Ovary (tissue), 9 donors: ENCODE measurements around the gene CTSW. TPM values are rescaled to one million over a fixed set of nuclear protein-coding genes. Genes with fewer than 3 reads are reported as not detected.

Source experiments
- DNase-seq, 5 donors: peaks; one replicate each; pipeline ENCODE4 v3.0.0-alpha.2; 2019 to 2020
- H3K27ac ChIP-seq, 2 donors: fragments of 200-600 bp; one replicate each; pipeline versions ENCODE4 v1.5.1 to v1.8.0; 2019 to 2022
- H3K27me3 ChIP-seq: fragments of 200-600 bp; one replicate; pipeline ENCODE4 v1.8.0; 2022
- H3K36me3 ChIP-seq: fragments of 200-600 bp; sonication (generic); one replicate; pipeline ENCODE4 v1.5.1; 2019
- H3K4me1 ChIP-seq: one replicate; pipeline ENCODE4 v1.8.1; 2013; ENCODE audit warnings: mild to moderate bottlenecking, moderate library complexity; ENCODE audit not compliant: insufficient read depth
- H3K4me3 ChIP-seq: fragments of 200-600 bp; sonication (generic); one replicate; pipeline ENCODE4 v1.5.1; 2017
- H3K9me3 ChIP-seq, 2 donors: fragments of 200-600 bp in 1 of 2; sonication (generic) in 1 of 2; one replicate each; pipeline versions ENCODE4 v1.5.1 to v1.8.1; 2013 to 2019; ENCODE audit warnings: mild to moderate bottlenecking in 1 of 2, moderate library complexity in 1 of 2
- EP300 ChIP-seq: sonication (generic); formaldehyde crosslinking; IDR thresholded peaks from one replicate; pipeline ENCODE4 v1.6.1; 2017; ENCODE audit warnings: antibody characterized with exemption
- POLR2A ChIP-seq: fragments of 450-650 bp; IDR thresholded peaks from one replicate; pipeline ENCODE4 v1.6.1; 2017; ENCODE audit warnings: antibody characterized with exemption, mild to moderate bottlenecking, moderate library complexity
- WGBS, 3 donors: extraction: QIAGEN DNeasy Blood & Tissue Kit in 1 of 3; methylation state at CpG; one replicate each; pipeline versions ENCODE4 v1.1.5 to v1.1.7; 2013 to 2017; 5-methylcytosine and 5-hydroxymethylcytosine counted together
- intact Hi-C, 4 donors: fragments of 100-400 bp; cut with DNase I; formaldehyde crosslinking; loops; one replicate each; pipeline versions ENCODE4 v1.11.0 to v1.15.1; 2022 to 2023
- polyA plus RNA-seq, 2 donors: library from polyadenylated mRNA; stranded (reverse); fragments of 200-250 nt in 1 of 2; fragments of 350-450 nt in 1 of 2; fragmentation: Illumina TruSeq in 1 of 2; extraction: RNeasy Lipid Tissue Mini Kit (QIAGEN cat#74804) in 1 of 2; gene quantifications; one replicate each; pipeline ENCODE4 v1.2.3, GENCODE V29; 2013 to 2014
- total RNA-seq, 7 donors: library from RNA; depleted of rRNA in 2 of 7; stranded (reverse); fragments of >200 nt in 2 of 7; fragmentation: NEBNext Ultra II Directional in 3 of 7; extraction: Animal tissue kit (Norgen Biotek cat#: 25700) in 3 of 7; gene quantifications; one replicate each; pipeline versions ENCODE4 v1.1.0 to v1.2.4, GENCODE V29; 2016 to 2023
- TF ChIP-seq, protein P1 (sequence below), 3 donors: fragments of 450-650 bp in 2 of 3; fragments of 200-600 bp in 1 of 3; IDR thresholded peaks; one replicate each; pipeline versions ENCODE4 v1.5.1 to v1.8.0; 2016 to 2022; ENCODE audit warnings: antibody characterized with exemption in 3 of 3, mild to moderate bottlenecking in 1 of 3
- donor health status: DM: no; HTN: no; CAD: no; lungs with moderate emphysema.
- donor health status: DM: no; HTN: no; CAD: no.
- donor health status: Bipolar disorder and iron deficiency.
- donor health status: DM: yes; HTN: yes; CAD: no.
- donor health status: DM: no; HTN: no; CAD: no.
- donor health status: DM: yes; HTN: yes; CAD: no.

CTSW gene
- total and polyA plus RNA-seq, 9 donors: 0.30 to 1.3 (median 0.81) TPM

DNA sequence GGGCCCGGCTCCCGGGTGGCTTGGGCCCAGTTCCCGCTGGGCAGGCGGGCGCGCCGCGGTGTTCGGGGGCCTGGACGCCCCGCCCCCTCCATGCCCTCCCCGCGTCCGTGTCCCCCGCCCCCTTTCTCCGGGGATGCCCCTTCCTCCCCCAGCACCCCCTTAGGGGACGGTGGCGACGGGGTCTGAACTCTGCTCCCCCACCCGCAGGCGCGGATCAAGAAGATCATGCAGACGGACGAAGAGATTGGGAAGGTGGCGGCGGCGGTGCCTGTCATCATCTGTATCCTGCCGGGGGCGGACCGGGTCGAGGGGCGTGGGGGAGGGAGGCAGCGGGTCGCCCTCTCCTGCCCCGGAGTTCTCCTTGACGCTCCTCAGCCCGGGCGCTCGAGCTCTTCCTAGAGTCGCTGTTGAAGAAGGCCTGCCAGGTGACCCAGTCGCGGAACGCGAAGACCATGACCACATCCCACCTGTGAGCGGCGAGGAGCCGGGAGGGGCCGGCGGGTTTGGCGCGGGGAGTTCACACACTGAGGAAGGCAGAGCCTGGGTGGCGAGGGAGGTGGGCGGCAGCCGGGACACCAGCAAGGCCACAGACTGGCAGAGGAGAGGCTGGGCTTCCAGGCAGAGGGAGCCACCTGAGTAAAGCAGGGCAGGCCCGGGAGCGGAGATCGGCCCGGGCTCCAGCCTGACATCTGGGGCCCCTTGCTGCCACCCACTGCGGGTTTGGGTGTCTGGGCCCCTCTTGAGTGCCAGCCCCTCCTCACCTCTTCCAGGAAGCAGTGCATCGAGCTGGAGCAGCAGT, 40.1 kb downstream of the CTSW start:
- H3K9me3 ChIP-seq: no peaks in the 10 kb centered on the region
- 0% methylated on average over 29 to 60 of the region's 60 CpGs for WGBS, 3 donors
- H3K36me3 ChIP-seq: no peaks in the 10 kb centered on the region
- peak in 1 of 5 donors; percentile 67 for DNase-seq
- H3K27me3 ChIP-seq: no peaks in the 10 kb centered on the region
- peak overlapping the region; percentile 87 for H3K4me3 ChIP-seq
- intact Hi-C loops: loop anchor here in 2 of 4 donors (2.0 to 5.0 kb wide), 3 partner anchors 31 to 48 kb away; partner anchors contain the start of gene FIBP (in 1 of the 2)
- TF ChIP-seq EP300 (no peak), POLR2A (no peak)
- TF ChIP-seq, protein P1, sequence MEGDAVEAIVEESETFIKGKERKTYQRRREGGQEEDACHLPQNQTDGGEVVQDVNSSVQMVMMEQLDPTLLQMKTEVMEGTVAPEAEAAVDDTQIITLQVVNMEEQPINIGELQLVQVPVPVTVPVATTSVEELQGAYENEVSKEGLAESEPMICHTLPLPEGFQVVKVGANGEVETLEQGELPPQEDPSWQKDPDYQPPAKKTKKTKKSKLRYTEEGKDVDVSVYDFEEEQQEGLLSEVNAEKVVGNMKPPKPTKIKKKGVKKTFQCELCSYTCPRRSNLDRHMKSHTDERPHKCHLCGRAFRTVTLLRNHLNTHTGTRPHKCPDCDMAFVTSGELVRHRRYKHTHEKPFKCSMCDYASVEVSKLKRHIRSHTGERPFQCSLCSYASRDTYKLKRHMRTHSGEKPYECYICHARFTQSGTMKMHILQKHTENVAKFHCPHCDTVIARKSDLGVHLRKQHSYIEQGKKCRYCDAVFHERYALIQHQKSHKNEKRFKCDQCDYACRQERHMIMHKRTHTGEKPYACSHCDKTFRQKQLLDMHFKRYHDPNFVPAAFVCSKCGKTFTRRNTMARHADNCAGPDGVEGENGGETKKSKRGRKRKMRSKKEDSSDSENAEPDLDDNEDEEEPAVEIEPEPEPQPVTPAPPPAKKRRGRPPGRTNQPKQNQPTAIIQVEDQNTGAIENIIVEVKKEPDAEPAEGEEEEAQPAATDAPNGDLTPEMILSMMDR (IDR thresholded peaks at IDR 0.05): no peak
- peak overlapping the region; percentile 23 to 79 for H3K27ac ChIP-seq
- H3K4me1 ChIP-seq: peaks cover 35% of the 10 kb centered on the region

DNA sequence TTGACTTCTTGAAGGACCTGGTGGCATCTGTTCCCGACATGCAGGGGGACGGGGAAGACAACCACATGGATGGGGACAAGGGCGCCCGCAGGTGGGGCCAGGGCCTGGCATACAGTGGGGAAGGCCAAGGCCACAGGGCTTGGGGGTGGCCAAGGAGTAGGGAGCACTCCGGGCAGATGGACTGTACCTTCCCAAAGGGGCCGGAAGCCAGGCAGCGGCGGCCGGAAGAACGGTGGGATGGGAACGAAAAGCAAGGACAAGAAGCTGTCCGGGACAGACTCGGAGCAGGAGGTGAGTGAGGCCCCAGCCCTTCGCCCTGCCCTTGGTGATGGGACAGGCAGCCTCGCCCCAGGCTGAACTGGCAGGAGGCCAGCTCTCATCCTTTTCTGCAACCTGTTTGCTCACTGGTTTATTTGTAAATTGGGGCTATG, 40.8 kb downstream of the CTSW start:
- Histone ChIP-seq H3K27ac (no peak overlapping the region), H3K9me3 (no peaks in the 10 kb centered on the region), H3K4me3 (peak overlapping the region; percentile 87), H3K36me3 (no peaks in the 10 kb centered on the region), H3K27me3 (no peaks in the 10 kb centered on the region), H3K4me1 (peaks cover 29% of the 10 kb centered on the region)
- intact Hi-C loops: loop anchor here in 2 of 4 donors (5.0 kb wide), 2 partner anchors 37 to 47 kb away; no protein-coding TSS in a partner anchor
- TF ChIP-seq EP300: no peak
- TF ChIP-seq, protein P1 (IDR thresholded peaks at IDR 0.05): no peak
- TF ChIP-seq POLR2A: no peak
- DNase-seq: peak in 4 of 5 donors; percentile 46 to 62 (median 54)
- WGBS, 3 donors: 32 to 56% (median 36%) methylated on average over 14 to 15 of the region's 15 CpGs

DNA sequence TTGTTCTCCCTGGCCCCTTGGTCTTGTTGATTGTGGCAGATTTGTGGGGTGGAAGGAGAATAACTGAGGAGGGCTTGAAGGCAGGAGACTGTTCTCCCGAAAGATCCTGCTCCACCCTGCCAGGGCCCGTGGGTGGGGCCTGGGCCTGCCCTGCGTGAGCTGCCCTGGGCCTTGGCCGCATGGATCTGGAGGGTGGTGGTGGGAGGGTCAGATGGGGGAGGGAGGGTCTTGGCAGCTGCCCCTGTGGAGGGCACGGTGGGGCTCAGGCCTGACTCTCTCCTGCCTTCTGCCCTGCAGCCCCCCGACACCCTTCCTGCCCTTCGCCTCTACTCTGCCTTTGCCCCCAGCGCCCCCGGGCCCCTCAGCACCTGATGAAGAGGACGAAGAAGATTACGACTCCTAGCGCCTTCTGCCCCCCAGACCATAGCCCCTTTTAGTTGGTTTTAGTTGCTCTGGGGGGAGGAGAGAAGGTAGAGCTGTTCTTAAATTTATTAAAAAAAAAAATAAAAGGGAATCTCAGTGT, 41.5 kb downstream of the CTSW start:
- TF ChIP-seq POLR2A (no peak), EP300 (no peak)
- TF ChIP-seq, protein P1 (IDR thresholded peaks at IDR 0.05): no peak
- peak in 3 of 5 donors; percentile 40 to 47 (median 44) for DNase-seq
- no peaks in the 10 kb centered on the region for H3K27me3 ChIP-seq
- 73 to 80% (median 79%) methylated on average over 12 of the region's 12 CpGs for WGBS, 3 donors
- H3K9me3 ChIP-seq: no peaks in the 10 kb centered on the region
- intact Hi-C loops: loop anchor here in 2 of 4 donors (5.0 kb wide), 2 partner anchors 36 to 46 kb away; no protein-coding TSS in a partner anchor
- H3K27ac ChIP-seq: no peak overlapping the region
- H3K36me3 ChIP-seq: no peaks in the 10 kb centered on the region
- peaks cover 23% of the 10 kb centered on the region for H3K4me1 ChIP-seq
- no peak overlapping the region for H3K4me3 ChIP-seq

DNA sequence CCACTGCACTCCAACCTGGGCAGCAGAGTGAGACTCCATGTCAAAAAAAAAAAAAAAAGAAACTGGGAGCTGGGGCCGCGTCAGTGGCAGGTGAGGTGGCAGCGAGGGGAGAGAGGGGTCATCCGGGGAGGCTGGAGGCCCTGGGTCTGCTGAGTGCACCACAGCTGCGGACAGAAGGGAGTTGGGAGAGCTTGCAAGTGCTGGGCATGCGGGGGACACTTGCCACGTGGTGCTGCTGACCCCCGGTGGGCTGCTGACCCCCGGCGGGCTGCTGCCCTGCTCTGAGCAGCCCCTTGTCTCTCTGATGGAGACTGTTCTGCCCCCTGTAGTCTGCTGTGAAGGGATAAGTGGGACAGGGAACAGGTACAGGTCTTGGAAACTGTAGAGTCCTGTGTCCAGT, 42.2 kb downstream of the CTSW start:
- no peak overlapping the region for H3K4me3 ChIP-seq
- H3K36me3 ChIP-seq: no peaks in the 10 kb centered on the region
- 88 to 92% (median 91%) methylated on average over 10 of the region's 10 CpGs for WGBS, 3 donors
- TF ChIP-seq, protein P1 (IDR thresholded peaks at IDR 0.05): no peak
- TF ChIP-seq POLR2A: no peak
- no peak for TF ChIP-seq EP300
- DNase-seq: no peak
- H3K9me3 ChIP-seq: no peaks in the 10 kb centered on the region
- intact Hi-C loops: loop anchor here in 2 of 4 donors (5.0 kb wide), 2 partner anchors 35 to 45 kb away; no protein-coding TSS in a partner anchor
- peaks cover 19% of the 10 kb centered on the region for H3K4me1 ChIP-seq
- no peak overlapping the region for H3K27ac ChIP-seq
- H3K27me3 ChIP-seq: no peaks in the 10 kb centered on the region
